ENCODE measurements around the gene SND1. TPM values are rescaled to one million over a fixed set of nuclear protein-coding genes. Genes with fewer than 3 reads are reported as not detected.

The SND1 gene
- total RNA-seq, 1 experiment from 2014 or later = 104 TPM

DNA sequence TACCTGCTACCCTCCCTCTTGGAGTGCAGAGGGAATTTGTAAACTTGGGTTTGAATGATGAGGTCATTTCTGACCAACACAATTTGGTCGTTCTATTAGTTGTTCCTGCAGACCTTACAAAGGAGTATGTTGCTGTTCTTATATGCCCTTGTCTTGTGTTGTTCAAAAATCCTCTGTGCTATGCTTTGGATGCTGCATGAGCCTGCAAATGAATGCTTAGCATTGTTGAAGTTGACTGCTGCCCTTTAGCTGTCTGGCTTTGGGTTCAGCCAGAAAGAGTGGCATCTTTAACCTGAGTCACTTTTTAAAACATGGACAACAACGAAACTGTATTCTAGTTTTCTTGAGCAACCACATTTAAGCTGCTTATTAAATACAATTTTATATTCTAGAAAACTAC lies 80.3 kb downstream of the SND1 start:
- peak overlapping the region; percentile 19 for H3K4me2 ChIP-seq (ENCODE audit: low read depth, low read length, poor library complexity, severe bottlenecking)
- H3K9me3 ChIP-seq (ENCODE audit: low read length) = no peaks in the 10 kb centered on the region
- H3K4me3 ChIP-seq (ENCODE audit: low read length) = no peak overlapping the region
- H3K36me3 ChIP-seq (ENCODE audit: insufficient read depth, low read length) = peaks cover 15% of the 10 kb centered on the region; the same call in 1 of the 2 replicates
- no peaks in the 10 kb centered on the region for H3K9me2 ChIP-seq (replicated peaks; ENCODE audit: insufficient read depth, low read length)
- no peak overlapping the region for H2AFZ ChIP-seq (ENCODE audit: low read length)
- peaks cover 28% of the 10 kb centered on the region for H3K4me1 ChIP-seq (ENCODE audit: low read length)
- DNase-seq = no peak
- peak overlapping the region; percentile 47; the same call in 1 of the 2 replicates for H3K27ac ChIP-seq (ENCODE audit: low read length)
- no peaks in the 10 kb centered on the region for H4K20me1 ChIP-seq (ENCODE audit: insufficient read depth, low read depth, low read length)
- H3K79me2 ChIP-seq (ENCODE audit: low read length) = peaks cover 91% of the 10 kb centered on the region
- H3K27me3 ChIP-seq (ENCODE audit: low read length) = no peaks in the 10 kb centered on the region
- H3K9ac ChIP-seq (ENCODE audit: low read length) = no peak overlapping the region

DNA sequence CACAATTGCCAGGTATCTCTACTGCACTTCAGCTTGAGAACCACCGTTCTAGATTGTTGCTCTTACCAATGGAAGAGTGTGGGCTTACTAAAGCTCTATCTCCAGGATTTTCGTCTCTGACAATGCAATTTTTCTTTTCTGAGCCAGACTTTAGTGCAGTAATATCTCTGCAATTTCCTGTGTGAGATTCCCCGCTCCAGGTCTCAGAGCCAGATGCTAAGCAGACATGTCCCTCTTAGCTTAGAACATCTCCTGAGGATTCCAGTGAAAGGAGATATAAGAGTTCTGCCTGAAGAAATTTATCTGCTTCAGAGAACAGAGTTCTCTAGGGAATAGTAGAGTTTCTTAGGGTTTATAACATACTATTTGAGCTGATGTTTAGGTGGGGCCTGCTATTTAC lies 82.0 kb downstream of the SND1 start:
- Histone ChIP-seq H3K79me2 (ENCODE audit: low read length) (peaks cover 91% of the 10 kb centered on the region), H3K4me1 (ENCODE audit: low read length) (peaks cover 41% of the 10 kb centered on the region), H3K9me3 (ENCODE audit: low read length) (no peaks in the 10 kb centered on the region), H3K27ac (ENCODE audit: low read length) (peak overlapping the region; percentile 47; the same call in 1 of the 2 replicates), H3K4me3 (ENCODE audit: low read length) (no peak overlapping the region), H3K27me3 (ENCODE audit: low read length) (no peaks in the 10 kb centered on the region), H2AFZ (ENCODE audit: low read length) (no peak overlapping the region), H4K20me1 (ENCODE audit: insufficient read depth, low read depth, low read length) (no peaks in the 10 kb centered on the region), H3K4me2 (ENCODE audit: low read depth, low read length, poor library complexity, severe bottlenecking) (no peak overlapping the region), H3K9ac (ENCODE audit: low read length) (no peak overlapping the region), H3K9me2 (replicated peaks; ENCODE audit: insufficient read depth, low read length) (no peaks in the 10 kb centered on the region), H3K36me3 (ENCODE audit: insufficient read depth, low read length) (peaks cover 12% of the 10 kb centered on the region; the same call in 1 of the 2 replicates)
- no peak for DNase-seq

DNA sequence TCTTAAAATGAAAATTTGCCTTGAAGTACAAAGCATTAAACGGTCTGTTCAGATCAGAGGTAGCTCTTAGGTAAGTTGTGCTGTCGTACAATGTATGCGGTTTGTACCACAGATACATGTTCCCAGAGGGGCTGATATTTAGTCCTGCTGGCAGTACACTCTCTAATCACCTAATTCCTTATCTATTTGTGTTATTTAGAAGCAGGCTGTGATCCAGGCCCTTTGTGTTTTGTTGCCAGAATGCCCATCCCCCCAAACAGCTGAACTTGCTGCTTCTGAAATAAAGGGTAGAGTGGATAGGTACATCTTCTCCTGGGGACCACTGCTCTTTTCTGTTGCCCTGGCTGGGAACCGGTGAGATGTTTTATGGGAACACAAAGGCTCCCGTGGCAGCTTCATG lies 84.5 kb downstream of the SND1 start:
- Histone ChIP-seq H4K20me1 (ENCODE audit: insufficient read depth, low read depth, low read length) (no peaks in the 10 kb centered on the region), H3K4me3 (ENCODE audit: low read length) (no peak overlapping the region), H2AFZ (ENCODE audit: low read length) (no peak overlapping the region), H3K4me2 (ENCODE audit: low read depth, low read length, poor library complexity, severe bottlenecking) (no peak overlapping the region), H3K27me3 (ENCODE audit: low read length) (no peaks in the 10 kb centered on the region), H3K79me2 (ENCODE audit: low read length) (peaks cover 94% of the 10 kb centered on the region), H3K9ac (ENCODE audit: low read length) (no peak overlapping the region), H3K9me3 (ENCODE audit: low read length) (no peaks in the 10 kb centered on the region), H3K27ac (ENCODE audit: low read length) (no peak overlapping the region), H3K4me1 (ENCODE audit: low read length) (peaks cover 41% of the 10 kb centered on the region), H3K36me3 (ENCODE audit: insufficient read depth, low read length) (peaks cover 10% of the 10 kb centered on the region; the same call in 1 of the 2 replicates), H3K9me2 (replicated peaks; ENCODE audit: insufficient read depth, low read length) (no peaks in the 10 kb centered on the region)
- no peak for DNase-seq

DNA sequence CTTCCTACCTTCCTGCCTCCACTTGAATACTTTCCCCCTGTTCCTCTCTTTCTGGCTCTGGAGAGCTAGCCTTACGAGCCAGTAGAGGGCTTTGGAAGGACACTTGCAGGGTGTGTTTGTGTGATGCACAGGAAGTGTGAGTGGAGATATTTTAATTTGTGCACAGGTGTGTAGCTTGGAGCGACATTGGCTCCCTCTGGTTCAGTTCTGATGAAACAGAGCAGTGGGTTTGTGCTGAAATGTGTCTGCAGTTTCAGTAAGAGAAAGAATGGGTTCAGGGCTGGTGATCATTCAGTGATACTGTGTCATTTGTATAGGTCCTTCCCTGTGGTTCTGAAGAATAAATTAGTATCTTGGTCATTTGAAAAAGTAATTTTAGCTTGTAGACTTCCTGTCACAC lies 86.9 kb downstream of the SND1 start:
- H3K4me3 ChIP-seq (ENCODE audit: low read length) = no peak overlapping the region
- no peak overlapping the region for H2AFZ ChIP-seq (ENCODE audit: low read length)
- H3K36me3 ChIP-seq (ENCODE audit: insufficient read depth, low read length) = peaks cover 2% of the 10 kb centered on the region; the same call in 1 of the 2 replicates
- no peak overlapping the region for H3K4me2 ChIP-seq (ENCODE audit: low read depth, low read length, poor library complexity, severe bottlenecking)
- no peaks in the 10 kb centered on the region for H3K27me3 ChIP-seq (ENCODE audit: low read length)
- no peaks in the 10 kb centered on the region for H3K9me3 ChIP-seq (ENCODE audit: low read length)
- DNase-seq = no peak
- no peaks in the 10 kb centered on the region for H4K20me1 ChIP-seq (ENCODE audit: insufficient read depth, low read depth, low read length)
- no peak overlapping the region for H3K9ac ChIP-seq (ENCODE audit: low read length)
- peak overlapping the region; percentile 32 for H3K27ac ChIP-seq (ENCODE audit: low read length)
- H3K4me1 ChIP-seq (ENCODE audit: low read length) = peaks cover 17% of the 10 kb centered on the region
- H3K9me2 ChIP-seq (replicated peaks; ENCODE audit: insufficient read depth, low read length) = no peaks in the 10 kb centered on the region
- H3K79me2 ChIP-seq (ENCODE audit: low read length) = peaks cover 94% of the 10 kb centered on the region

- peaks cover 15% of the 10 kb centered on the region for H3K4me1 ChIP-seq (ENCODE audit: low read length)
- no peak overlapping the region for H3K27ac ChIP-seq (ENCODE audit: low read length)
- no peak overlapping the region for H3K4me2 ChIP-seq (ENCODE audit: low read depth, low read length, poor library complexity, severe bottlenecking)
- no peaks in the 10 kb centered on the region for H3K9me3 ChIP-seq (ENCODE audit: low read length)
- no peaks in the 10 kb centered on the region for H3K9me2 ChIP-seq (replicated peaks; ENCODE audit: insufficient read depth, low read length)
- DNase-seq = no peak
- H3K27me3 ChIP-seq (ENCODE audit: low read length) = no peaks in the 10 kb centered on the region
- no peaks in the 10 kb centered on the region; the same call in 1 of the 2 replicates for H3K36me3 ChIP-seq (ENCODE audit: insufficient read depth, low read length)
- no peak overlapping the region for H2AFZ ChIP-seq (ENCODE audit: low read length)
- H3K79me2 ChIP-seq (ENCODE audit: low read length) = peaks cover 98% of the 10 kb centered on the region
- H4K20me1 ChIP-seq (ENCODE audit: insufficient read depth, low read depth, low read length) = no peaks in the 10 kb centered on the region
- H3K4me3 ChIP-seq (ENCODE audit: low read length) = no peak overlapping the region
- H3K9ac ChIP-seq (ENCODE audit: low read length) = no peak overlapping the region
Observed at GRCh38 chr7:127741764-127742375, 89.9 kb downstream of the SND1 start.

DNA sequence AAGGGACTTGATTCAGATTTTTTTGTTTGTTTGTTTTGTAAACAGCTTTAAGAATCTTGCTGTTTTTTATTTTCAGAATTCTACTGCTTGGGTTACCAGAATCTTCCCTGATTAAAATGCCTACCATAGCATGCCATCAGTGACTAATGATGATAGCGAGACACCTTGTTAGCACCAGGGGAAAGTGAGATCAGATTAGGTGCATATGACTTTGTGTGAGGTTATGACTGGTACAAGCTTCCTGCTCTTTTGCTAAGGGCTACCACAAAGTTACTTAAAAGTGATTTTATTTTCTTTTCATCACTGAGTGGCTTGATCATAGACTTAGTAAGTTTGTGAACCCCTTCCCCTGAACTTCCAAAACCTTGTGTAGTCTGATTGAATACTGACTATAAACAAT lies 93.5 kb downstream of the SND1 start:
- Histone ChIP-seq H3K79me2 (ENCODE audit: low read length) (peaks cover 100% of the 10 kb centered on the region), H2AFZ (ENCODE audit: low read length) (no peak overlapping the region), H3K27me3 (ENCODE audit: low read length) (no peaks in the 10 kb centered on the region), H3K9me3 (ENCODE audit: low read length) (no peaks in the 10 kb centered on the region), H3K4me1 (ENCODE audit: low read length) (no peaks in the 10 kb centered on the region), H3K27ac (ENCODE audit: low read length) (no peak overlapping the region), H3K9ac (ENCODE audit: low read length) (no peak overlapping the region), H3K36me3 (ENCODE audit: insufficient read depth, low read length) (peaks cover 5% of the 10 kb centered on the region; the same call in 1 of the 2 replicates), H3K4me2 (ENCODE audit: low read depth, low read length, poor library complexity, severe bottlenecking) (no peak overlapping the region), H4K20me1 (ENCODE audit: insufficient read depth, low read depth, low read length) (no peaks in the 10 kb centered on the region), H3K9me2 (replicated peaks; ENCODE audit: insufficient read depth, low read length) (no peaks in the 10 kb centered on the region), H3K4me3 (ENCODE audit: low read length) (no peak overlapping the region)
- DNase-seq = no peak

- Histone ChIP-seq H3K79me2 (ENCODE audit: low read length) (peaks cover 100% of the 10 kb centered on the region), H3K4me3 (ENCODE audit: low read length) (no peak overlapping the region), H4K20me1 (ENCODE audit: insufficient read depth, low read depth, low read length) (no peaks in the 10 kb centered on the region), H2AFZ (ENCODE audit: low read length) (no peak overlapping the region), H3K9me3 (ENCODE audit: low read length) (no peaks in the 10 kb centered on the region), H3K27me3 (ENCODE audit: low read length) (no peaks in the 10 kb centered on the region), H3K9ac (ENCODE audit: low read length) (no peak overlapping the region), H3K9me2 (replicated peaks; ENCODE audit: insufficient read depth, low read length) (no peaks in the 10 kb centered on the region), H3K4me2 (ENCODE audit: low read depth, low read length, poor library complexity, severe bottlenecking) (no peak overlapping the region), H3K36me3 (ENCODE audit: insufficient read depth, low read length) (peaks cover 11% of the 10 kb centered on the region), H3K27ac (ENCODE audit: low read length) (no peak overlapping the region), H3K4me1 (ENCODE audit: low read length) (peaks cover 32% of the 10 kb centered on the region)
- DNase-seq = no peak
Observed at GRCh38 chr7:127751062-127751461, 99.1 kb downstream of the SND1 start.

DNA sequence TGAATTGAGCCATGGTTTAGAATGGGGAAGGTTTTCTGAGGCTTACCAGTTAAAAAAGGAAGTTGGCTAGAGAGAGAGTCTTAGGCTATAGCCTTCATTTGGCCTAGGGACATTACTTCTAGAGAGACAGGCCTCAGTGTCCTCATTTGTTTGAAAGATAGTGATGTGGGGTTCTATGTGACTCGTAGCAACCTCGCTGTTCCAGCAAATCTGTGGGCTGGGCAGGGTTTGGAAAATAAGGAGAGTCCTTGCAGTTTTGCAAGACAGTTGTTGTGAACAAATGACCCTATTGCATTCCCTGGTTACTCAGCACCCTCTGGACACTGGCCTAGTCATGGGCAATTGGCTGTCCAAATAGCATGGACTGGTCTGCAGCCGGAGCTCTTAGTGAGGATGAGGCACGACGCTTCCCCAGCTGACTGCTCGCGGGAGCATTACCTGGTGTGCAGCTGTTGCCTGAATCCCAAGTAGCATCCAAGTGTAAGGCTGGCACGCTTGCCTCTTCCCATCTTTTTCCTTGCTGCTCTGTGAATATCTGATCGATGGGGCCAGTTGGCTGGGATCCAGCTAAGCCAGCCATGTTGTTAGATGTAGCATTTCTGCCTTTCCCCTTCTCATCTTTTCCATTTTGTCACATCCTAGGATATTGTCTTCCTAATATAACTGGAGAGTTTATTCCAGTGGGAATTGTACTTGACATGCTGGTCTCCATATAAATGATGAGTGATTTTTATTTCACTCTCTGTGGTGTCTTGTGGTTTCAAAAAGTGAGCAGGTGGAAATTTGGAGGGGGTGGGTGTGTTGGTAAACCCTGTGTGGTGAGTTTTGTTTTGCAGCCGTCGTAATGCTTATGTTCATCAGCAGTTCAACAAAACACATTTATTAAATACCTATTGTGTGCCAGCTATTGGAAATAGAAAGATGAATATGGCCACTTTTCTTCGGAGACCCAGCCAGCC lies 99.8 kb downstream of the SND1 start:
- no peaks in the 10 kb centered on the region for H4K20me1 ChIP-seq (ENCODE audit: insufficient read depth, low read depth, low read length)
- no peak overlapping the region for H3K4me2 ChIP-seq (ENCODE audit: low read depth, low read length, poor library complexity, severe bottlenecking)
- H3K27ac ChIP-seq (ENCODE audit: low read length) = no peak overlapping the region
- no peak overlapping the region for H2AFZ ChIP-seq (ENCODE audit: low read length)
- peaks cover 99% of the 10 kb centered on the region for H3K79me2 ChIP-seq (ENCODE audit: low read length)
- H3K4me3 ChIP-seq (ENCODE audit: low read length) = no peak overlapping the region
- no peaks in the 10 kb centered on the region for H3K9me3 ChIP-seq (ENCODE audit: low read length)
- H3K9me2 ChIP-seq (replicated peaks; ENCODE audit: insufficient read depth, low read length) = no peaks in the 10 kb centered on the region
- peaks cover 32% of the 10 kb centered on the region for H3K4me1 ChIP-seq (ENCODE audit: low read length)
- DNase-seq = peak; percentile 54
- no peaks in the 10 kb centered on the region for H3K27me3 ChIP-seq (ENCODE audit: low read length)
- peaks cover 11% of the 10 kb centered on the region for H3K36me3 ChIP-seq (ENCODE audit: insufficient read depth, low read length)
- H3K9ac ChIP-seq (ENCODE audit: low read length) = no peak overlapping the region
